ENCODE measurements around the gene MSH2.

The MSH2 gene

GRCh38 chr2:47513981-47514520 lies 111.1 kb downstream of the MSH2 start:
- Mint-ChIP-seq H3K36me3 (peaks cover 3% of the 10 kb centered on the region), H3K4me1 (peaks cover 2% of the 10 kb centered on the region), H3K27me3 (no peaks in the 10 kb centered on the region), H3K27ac (no peak overlapping the region), H3K4me3 (no peak overlapping the region), H3K9me3 (no peaks in the 10 kb centered on the region)
- ATAC-seq (ENCODE audit: low read depth) = no peak
- no peak for DNase-seq (ENCODE audit: low spot score in 2 of 2)

- Mint-ChIP-seq H3K4me3 (no peak overlapping the region), H3K36me3 (peaks cover 3% of the 10 kb centered on the region), H3K27ac (no peak overlapping the region), H3K27me3 (no peaks in the 10 kb centered on the region), H3K4me1 (peaks cover 13% of the 10 kb centered on the region), H3K9me3 (no peaks in the 10 kb centered on the region)
- no peak for ATAC-seq (ENCODE audit: low read depth)
- DNase-seq (ENCODE audit: low spot score in 2 of 2) = no peak
These were observed 113.6 kb downstream of the MSH2 start for GRCh38 chr2:47516360-47517104.

GRCh38 chr2:47518497-47519146 lies 115.7 kb downstream of the MSH2 start:
- ATAC-seq (ENCODE audit: low read depth) (no peak), DNase-seq (ENCODE audit: low spot score in 2 of 2) (no peak)
- Mint-ChIP-seq H3K27ac (no peak overlapping the region), H3K9me3 (no peaks in the 10 kb centered on the region), H3K27me3 (no peaks in the 10 kb centered on the region), H3K36me3 (peaks cover 2% of the 10 kb centered on the region), H3K4me1 (peaks cover 13% of the 10 kb centered on the region), H3K4me3 (no peak overlapping the region)

- Mint-ChIP-seq H3K27ac (no peak overlapping the region), H3K4me3 (no peak overlapping the region), H3K4me1 (peaks cover 11% of the 10 kb centered on the region)
These were observed 116.2 kb downstream of the MSH2 start for GRCh38 chr2:47519147-47519537.

GRCh38 chr2:47519604-47520301 lies 116.8 kb downstream of the MSH2 start:
- Mint-ChIP-seq H3K4me1 (peaks cover 11% of the 10 kb centered on the region), H3K36me3 (no peaks in the 10 kb centered on the region)

More at GRCh38 chr2:47519147-47519537, 116.2 kb downstream of the MSH2 start:
- DNase-seq (ENCODE audit: low spot score in 2 of 2) (no peak), ATAC-seq (ENCODE audit: low read depth) (no peak)
- Mint-ChIP-seq H3K36me3 (no peaks in the 10 kb centered on the region), H3K27me3 (no peaks in the 10 kb centered on the region), H3K9me3 (no peaks in the 10 kb centered on the region)

GRCh38 chr2:47520302-47520630 lies 117.3 kb downstream of the MSH2 start:
- peak overlapping the region; percentile 50 for H3K27ac Mint-ChIP-seq
- no peak for ATAC-seq (ENCODE audit: low read depth)
- peak overlapping the region; percentile 69 for H3K4me3 Mint-ChIP-seq
- H3K36me3 Mint-ChIP-seq = no peaks in the 10 kb centered on the region
- no peak for DNase-seq (ENCODE audit: low spot score in 2 of 2)
- H3K9me3 Mint-ChIP-seq = no peaks in the 10 kb centered on the region
- peaks cover 2% of the 10 kb centered on the region for H3K27me3 Mint-ChIP-seq
- peaks cover 11% of the 10 kb centered on the region for H3K4me1 Mint-ChIP-seq

More at GRCh38 chr2:47519604-47520301, 116.8 kb downstream of the MSH2 start:
- Mint-ChIP-seq H3K4me3 (peak overlapping the region; percentile 69), H3K9me3 (no peaks in the 10 kb centered on the region), H3K27me3 (no peaks in the 10 kb centered on the region), H3K27ac (peak overlapping the region; percentile 50)
- DNase-seq (ENCODE audit: low spot score in 2 of 2) (no peak), ATAC-seq (ENCODE audit: low read depth) (no peak)

GRCh38 chr2:47520825-47521665 lies 118.1 kb downstream of the MSH2 start:
- ATAC-seq (ENCODE audit: low read depth) = peak; percentile 89
- Mint-ChIP-seq H3K27me3 (peaks cover 2% of the 10 kb centered on the region), H3K9me3 (no peaks in the 10 kb centered on the region), H3K4me1 (peaks cover 11% of the 10 kb centered on the region), H3K36me3 (no peaks in the 10 kb centered on the region), H3K4me3 (peak overlapping the region; percentile 92), H3K27ac (peak overlapping the region; percentile 85)
- DNase-seq (ENCODE audit: low spot score in 2 of 2) = peak; percentile 83

GRCh38 chr2:47521666-47522285 lies 118.8 kb downstream of the MSH2 start:
- DNase-seq (ENCODE audit: low spot score in 2 of 2) = no peak
- Mint-ChIP-seq H3K4me1 (peaks cover 11% of the 10 kb centered on the region), H3K9me3 (no peaks in the 10 kb centered on the region), H3K4me3 (peak overlapping the region; percentile 92), H3K36me3 (no peaks in the 10 kb centered on the region), H3K27ac (peak overlapping the region; percentile 85), H3K27me3 (peaks cover 2% of the 10 kb centered on the region)
- ATAC-seq (ENCODE audit: low read depth) = no peak

- Mint-ChIP-seq H3K4me3 (no peak overlapping the region), H3K36me3 (no peaks in the 10 kb centered on the region)
These were observed 122.2 kb downstream of the MSH2 start for GRCh38 chr2:47525167-47525566.

GRCh38 chr2:47528455-47528854 lies 125.5 kb downstream of the MSH2 start:
- H3K4me1 Mint-ChIP-seq = no peaks in the 10 kb centered on the region
- H3K27me3 Mint-ChIP-seq = peaks cover 2% of the 10 kb centered on the region
- no peak overlapping the region for H3K4me3 Mint-ChIP-seq
- no peaks in the 10 kb centered on the region for H3K9me3 Mint-ChIP-seq
- no peak overlapping the region for H3K27ac Mint-ChIP-seq
- DNase-seq (ENCODE audit: low spot score in 2 of 2) (no peak), ATAC-seq (ENCODE audit: low read depth) (no peak)
- no peaks in the 10 kb centered on the region for H3K36me3 Mint-ChIP-seq

More at GRCh38 chr2:47525167-47525566, 122.2 kb downstream of the MSH2 start:
- H3K27me3 Mint-ChIP-seq = peaks cover 2% of the 10 kb centered on the region
- no peak overlapping the region for H3K27ac Mint-ChIP-seq
- H3K9me3 Mint-ChIP-seq = no peaks in the 10 kb centered on the region
- H3K4me1 Mint-ChIP-seq = peaks cover 7% of the 10 kb centered on the region
- ATAC-seq (ENCODE audit: low read depth) = no peak
- no peak for DNase-seq (ENCODE audit: low spot score in 2 of 2)

- Mint-ChIP-seq H3K27ac (no peak overlapping the region), H3K27me3 (peaks cover 2% of the 10 kb centered on the region), H3K36me3 (no peaks in the 10 kb centered on the region)
These were observed 125.9 kb downstream of the MSH2 start for GRCh38 chr2:47528874-47529273.

GRCh38 chr2:47530105-47530760 lies 127.3 kb downstream of the MSH2 start:
- Mint-ChIP-seq H3K27ac (no peak overlapping the region), H3K4me1 (no peaks in the 10 kb centered on the region), H3K36me3 (no peaks in the 10 kb centered on the region), H3K4me3 (no peak overlapping the region), H3K27me3 (no peaks in the 10 kb centered on the region), H3K9me3 (no peaks in the 10 kb centered on the region)
- no peak for DNase-seq (ENCODE audit: low spot score in 2 of 2)
- ATAC-seq (ENCODE audit: low read depth) = no peak

More at GRCh38 chr2:47528874-47529273, 125.9 kb downstream of the MSH2 start:
- DNase-seq (ENCODE audit: low spot score in 2 of 2) (no peak), ATAC-seq (ENCODE audit: low read depth) (no peak)
- H3K4me1 Mint-ChIP-seq = no peaks in the 10 kb centered on the region
- H3K9me3 Mint-ChIP-seq = no peaks in the 10 kb centered on the region
- H3K4me3 Mint-ChIP-seq = no peak overlapping the region

All from memory B cell (primary cell).